GM23338 (cell line): ENCODE data around the gene EHBP1L1. TPM values are rescaled to one million over a fixed set of nuclear protein-coding genes. Genes with fewer than 3 reads are reported as not detected.

Source experiments
- ATAC-seq: fragments of 200-7000 bp; cut with Tn5 transposase; 3 replicates; pipeline ENCODE4 v1.9.1; 2020
- DNase-seq: peaks from one replicate; pipeline ENCODE4 v3.0.0-alpha.2; 2015; ENCODE audit warnings: low spot score
- H2AFZ ChIP-seq: fragments of 200-600 bp; sonication (generic); 2 replicates; pipeline ENCODE4 v1.8.0; 2016; ENCODE audit warnings: antibody characterized with exemption, mild to moderate bottlenecking, moderate library complexity
- H3F3A ChIP-seq: fragments of 200-600 bp; sonication (generic); replicated peaks from 2 replicates; pipeline ENCODE4 v1.8.0; 2017; ENCODE audit warnings: antibody characterized with exemption, mixed run types, low read depth
- H3K27ac ChIP-seq: fragments of 200-600 bp; sonication (generic); 2 replicates; pipeline ENCODE4 v1.6.1; 2016; ENCODE audit warnings: low read depth
- H3K27me3 ChIP-seq: fragments of 200-600 bp; sonication (generic); 2 replicates; pipeline ENCODE4 v1.8.0; 2016; ENCODE audit warnings: mild to moderate bottlenecking, mixed run types, moderate library complexity; ENCODE audit not compliant: insufficient read depth
- H3K36me3 ChIP-seq: fragments of 200-600 bp; sonication (generic); 2 replicates; pipeline ENCODE4 v1.8.0; 2016; ENCODE audit warnings: mild to moderate bottlenecking; ENCODE audit not compliant: insufficient read depth
- H3K4me1 ChIP-seq: fragments of 200-600 bp; sonication (generic); 2 replicates; pipeline ENCODE4 v1.8.0; 2016; ENCODE audit warnings: mild to moderate bottlenecking, moderate library complexity; ENCODE audit not compliant: insufficient read depth
- H3K4me2 ChIP-seq: fragments of 200-600 bp; sonication (generic); 2 replicates; pipeline ENCODE4 v1.7.1; 2017; ENCODE audit warnings: mixed run types
- H3K4me3 ChIP-seq: fragments of 200-600 bp; sonication (generic); 2 replicates; pipeline ENCODE4 v1.6.1; 2016; ENCODE audit warnings: mixed run types
- H3K79me2 ChIP-seq: fragments of 200-600 bp; sonication (generic); replicated peaks from 2 replicates; pipeline ENCODE4 v1.8.0; 2017; ENCODE audit warnings: mild to moderate bottlenecking; ENCODE audit not compliant: insufficient read depth
- H3K9me2 ChIP-seq: fragments of 200-600 bp; sonication (generic); 2 replicates; pipeline ENCODE4 v1.8.0; 2017; ENCODE audit not compliant: insufficient read depth
- H4K20me1 ChIP-seq: fragments of 200-600 bp; sonication (generic); replicated peaks from 2 replicates; pipeline ENCODE4 v1.8.0; 2017; ENCODE audit warnings: mild to moderate bottlenecking; ENCODE audit not compliant: insufficient read depth
- H3K27ac Mint-ChIP-seq: 2 replicates; pipeline ENCODE4 v1.8.0; 2020; ENCODE audit warnings: inconsistent platforms, mild to moderate bottlenecking, moderate library complexity, mixed read lengths
- H3K27me3 Mint-ChIP-seq: 3 replicates; pipeline ENCODE4 v1.8.0; 2022; ENCODE audit warnings: low read depth, mild to moderate bottlenecking, moderate library complexity, mixed read lengths, inconsistent platforms; ENCODE audit not compliant: insufficient read depth, poor library complexity
- H3K36me3 Mint-ChIP-seq: 3 replicates; pipeline ENCODE4 v1.8.0; 2021; ENCODE audit warnings: low read depth, mild to moderate bottlenecking, inconsistent platforms, moderate library complexity, mixed read lengths
- H3K4me1 Mint-ChIP-seq: 3 replicates; pipeline ENCODE4 v1.8.0; 2020; ENCODE audit warnings: mild to moderate bottlenecking, inconsistent platforms, mixed read lengths
- H3K4me3 Mint-ChIP-seq: 3 replicates; pipeline ENCODE4 v1.8.0; 2021; ENCODE audit warnings: moderate library complexity, mild to moderate bottlenecking, inconsistent platforms, mixed read lengths
- H3K9me3 Mint-ChIP-seq: 3 replicates; pipeline ENCODE4 v1.8.0; 2020; ENCODE audit warnings: moderate library complexity, mild to moderate bottlenecking, inconsistent platforms, mixed read lengths
- CREB1 ChIP-seq: fragments of 250-450 bp; sonication (Bioruptor Pico); IDR thresholded peaks from 2 replicates; pipeline ENCODE4 v1.5.0; 2020; ENCODE audit warnings: low read depth, mild to moderate bottlenecking, moderate library complexity
- CTCF ChIP-seq, 2 experiments: fragments of 200-600 bp in 1 of 2; sonication (generic) in 1 of 2; conservative IDR thresholded peaks; 2 replicates each; pipeline versions ENCODE4 v1.5.1 to v1.6.1; 2016 to 2017; ENCODE audit warnings: antibody characterized with exemption in 2 of 2, low read depth in 2 of 2, mild to moderate bottlenecking in 2 of 2, moderate library complexity in 1 of 2
- EZH2 ChIP-seq: fragments of 200-600 bp; sonication (generic); IDR thresholded peaks from one replicate; pipeline ENCODE4 v1.8.0; 2017; ENCODE audit warnings: antibody characterized with exemption, mild to moderate bottlenecking, low read depth; ENCODE audit not compliant: unreplicated experiment
- JUNB ChIP-seq: IDR thresholded peaks from one replicate; pipeline ENCODE4 v1.6.1; 2016; ENCODE audit warnings: antibody characterized with exemption; ENCODE audit not compliant: unreplicated experiment
- NANOG ChIP-seq: IDR thresholded peaks from 2 replicates; pipeline ENCODE4 v1.6.1; 2016; ENCODE audit warnings: antibody characterized with exemption, borderline replicate concordance
- POLR2AphosphoS5 ChIP-seq: IDR thresholded peaks from 2 replicates; pipeline ENCODE4 v1.6.1; 2016; ENCODE audit warnings: antibody characterized with exemption, low read depth
- REST ChIP-seq: IDR thresholded peaks from one replicate; pipeline ENCODE4 v1.6.1; 2018; ENCODE audit warnings: antibody characterized with exemption; ENCODE audit not compliant: unreplicated experiment
- STAT1 ChIP-seq: IDR thresholded peaks from one replicate; pipeline ENCODE4 v1.6.1; 2016; ENCODE audit warnings: antibody characterized with exemption; ENCODE audit not compliant: unreplicated experiment
- ZNF114 ChIP-seq: fragments of 250-450 bp; sonication (Bioruptor Pico); IDR thresholded peaks from 2 replicates; pipeline ENCODE4 v1.5.0; 2020; ENCODE audit warnings: mild to moderate bottlenecking, moderate library complexity
- ZNF462 ChIP-seq: fragments of 250-450 bp; sonication (Bioruptor Pico); IDR thresholded peaks from 2 replicates; pipeline ENCODE4 v1.5.0; 2020; ENCODE audit warnings: mild to moderate bottlenecking, moderate library complexity
- polyA plus RNA-seq: library from polyadenylated mRNA; unstranded; fragments of >200 nt; fragmentation: Nextera tagmentation; extraction: Ambion mirVana; gene quantifications from 2 replicates; pipeline ENCODE4 v1.2.1, GENCODE V29; 2016
- total RNA-seq: library from RNA; depleted of rRNA; stranded (reverse); fragments of >200 nt; shearing (Covaris generic); gene quantifications from 2 replicates; pipeline ENCODE4 v1.2.3, GENCODE V29; 2014

The EHBP1L1 gene
- total and polyA plus RNA-seq, 2 experiments from 2014 or later = 2.9 to 10.9 TPM

GRCh38 chr11:65599216-65599954, 23.5 kb downstream of the EHBP1L1 start:
- Mint-ChIP-seq H3K9me3 (no peaks in the 10 kb centered on the region; the same call in 2 of the 3 replicates), H3K36me3 (peaks cover 16% of the 10 kb centered on the region; the same call in 2 of the 3 replicates), H3K4me1 (no peaks in the 10 kb centered on the region; the same call in 2 of the 3 replicates), H3K27me3 (peaks cover 11% of the 10 kb centered on the region), H3K27ac (no peak overlapping the region), H3K4me3 (no peak overlapping the region; the same call in 2 of the 3 replicates)
- no peak for TF ChIP-seq JUNB
- no peak for TF ChIP-seq REST
- H2AFZ ChIP-seq = no peak overlapping the region
- 0 out of 2 replicates have a peak, but pooled peaks cover under 1% of the 10 kb centered on the region for H3F3A ChIP-seq
- H3K4me2 ChIP-seq = no peak overlapping the region
- no peaks in the 10 kb centered on the region for H3K9me2 ChIP-seq
- no peaks in the 10 kb centered on the region; the same call in 1 of the 2 replicates for H3K36me3 ChIP-seq
- no peaks in the 10 kb centered on the region for H3K4me1 ChIP-seq
- no peak for DNase-seq
- peak; percentile 53 for ATAC-seq
- H3K27ac ChIP-seq = no peak overlapping the region
- H3K4me3 ChIP-seq = no peak overlapping the region
- H3K27me3 ChIP-seq = peaks cover 2% of the 10 kb centered on the region; the same call in 1 of the 2 replicates
- H3K79me2 ChIP-seq = no peaks in the 10 kb centered on the region
- H4K20me1 ChIP-seq = no peaks in the 10 kb centered on the region; the same call in 1 of the 2 replicates

GRCh38 chr11:65599955-65600246, 24.0 kb downstream of the EHBP1L1 start:
- no peak overlapping the region for H3K4me2 ChIP-seq
- no peaks in the 10 kb centered on the region for H3K9me2 ChIP-seq
- ATAC-seq = no peak
- H3F3A ChIP-seq = no peaks in the 10 kb centered on the region
- peaks cover 18% of the 10 kb centered on the region; the same call in 2 of the 3 replicates for H3K36me3 Mint-ChIP-seq
- no peak overlapping the region for H2AFZ ChIP-seq
- DNase-seq = no peak
- H3K4me1 Mint-ChIP-seq = no peaks in the 10 kb centered on the region; the same call in 2 of the 3 replicates
- peaks cover 11% of the 10 kb centered on the region for H3K27me3 Mint-ChIP-seq
- H3K4me1 ChIP-seq = no peaks in the 10 kb centered on the region
- H3K79me2 ChIP-seq = no peaks in the 10 kb centered on the region
- H4K20me1 ChIP-seq = no peaks in the 10 kb centered on the region; the same call in 1 of the 2 replicates
- H3K27ac ChIP-seq = no peak overlapping the region
- H3K4me3 Mint-ChIP-seq = no peak overlapping the region
- no peaks in the 10 kb centered on the region; the same call in 1 of the 2 replicates for H3K27me3 ChIP-seq
- no peak overlapping the region for H3K4me3 ChIP-seq
- no peaks in the 10 kb centered on the region; the same call in 1 of the 2 replicates for H3K36me3 ChIP-seq
- no peak overlapping the region for H3K27ac Mint-ChIP-seq
- H3K9me3 Mint-ChIP-seq = no peaks in the 10 kb centered on the region; the same call in 2 of the 3 replicates
- TF ChIP-seq CREB1 (CRISPR knock-in tag) (no peak), NANOG (no peak), STAT1 (no peak), POLR2AphosphoS5 (no peak), ZNF462 (no peak), ZNF114 (CRISPR knock-in tag) (no peak), EZH2 (no peak), CTCF (conservative IDR thresholded peaks at IDR 0.05; ENCODE audit: low read depth in 2 of 2) (no peak)
